Ishikawa (cell line): ENCODE measurements around the gene FRMD4B.

Experiments used
- CEBPB ChIP-seq: IDR thresholded peaks from 2 replicates; pipeline ENCODE4 v1.6.1; 2012
- CREB1 ChIP-seq: IDR thresholded peaks from 2 replicates; pipeline ENCODE4 v1.6.1; 2012; ENCODE audit warnings: low read depth
- EGR1 ChIP-seq: IDR thresholded peaks from 2 replicates; pipeline ENCODE4 v1.6.1; 2012
- EP300 ChIP-seq: IDR thresholded peaks from 2 replicates; pipeline ENCODE4 v1.6.1; 2012; ENCODE audit warnings: borderline replicate concordance
- FOXM1 ChIP-seq: IDR thresholded peaks from 2 replicates; pipeline ENCODE4 v1.6.1; 2012; ENCODE audit warnings: low read depth, borderline replicate concordance
- MAX ChIP-seq: IDR thresholded peaks from 2 replicates; pipeline ENCODE4 v1.6.1; 2012
- NFIC ChIP-seq: IDR thresholded peaks from 2 replicates; pipeline ENCODE4 v1.6.1; 2012
- RAD21 ChIP-seq: IDR thresholded peaks from 2 replicates; pipeline ENCODE4 v1.6.1; 2012; ENCODE audit warnings: low read depth
- REST ChIP-seq: IDR thresholded peaks from 2 replicates; pipeline ENCODE4 v1.6.1; 2012; ENCODE audit warnings: low read depth, mild to moderate bottlenecking
- TAF1 ChIP-seq: IDR thresholded peaks from 2 replicates; pipeline ENCODE4 v1.6.1; 2012; ENCODE audit warnings: low read depth, mild to moderate bottlenecking
- TCF12 ChIP-seq: IDR thresholded peaks from 2 replicates; pipeline ENCODE4 v1.6.1; 2012; ENCODE audit warnings: low read depth
- TEAD4 ChIP-seq: IDR thresholded peaks from 2 replicates; pipeline ENCODE4 v1.6.1; 2012
- USF1 ChIP-seq: IDR thresholded peaks from 2 replicates; pipeline ENCODE4 v1.6.1; 2012
- YY1 ChIP-seq: IDR thresholded peaks from 2 replicates; pipeline ENCODE4 v1.6.1; 2012; ENCODE audit warnings: low read depth
- ZBTB7A ChIP-seq: IDR thresholded peaks from 2 replicates; pipeline ENCODE4 v1.6.1; 2012; ENCODE audit warnings: low read depth

FRMD4B gene

GRCh38 chr3:69197922-69198530, 187.9 kb downstream of the FRMD4B start:
- TF ChIP-seq RAD21 (no peak), TEAD4 (no peak), NFIC (no peak), TAF1 (no peak), EP300 (no peak), FOXM1 (no peak), TCF12 (no peak), CREB1 (no peak), CEBPB (no peak), MAX (no peak), YY1 (no peak), REST (no peak), USF1 (no peak), ZBTB7A (no peak), EGR1 (no peak)

GRCh38 chr3:69197455-69197854, 188.4 kb downstream of the FRMD4B start:
- TF ChIP-seq TEAD4: no peak
- TF ChIP-seq RAD21: no peak
- no peak for TF ChIP-seq TAF1

GRCh38 chr3:69196876-69197275, 189.0 kb downstream of the FRMD4B start:
- TF ChIP-seq TCF12: no peak
- TF ChIP-seq ZBTB7A: no peak
- TF ChIP-seq USF1: no peak
- TF ChIP-seq TAF1: no peak
- TF ChIP-seq EGR1: no peak
- TF ChIP-seq YY1: no peak
- TF ChIP-seq TEAD4: no peak
- TF ChIP-seq RAD21: no peak

- TF ChIP-seq MAX (no peak), TAF1 (no peak), REST (no peak), USF1 (no peak), CREB1 (no peak), TCF12 (no peak), FOXM1 (no peak), ZBTB7A (no peak), CEBPB (no peak), EGR1 (no peak), YY1 (no peak), TEAD4 (no peak), RAD21 (no peak), NFIC (no peak), EP300 (no peak)
These were observed 191.3 kb downstream of the FRMD4B start for GRCh38 chr3:69194431-69195165.

GRCh38 chr3:69193749-69194148, 192.1 kb downstream of the FRMD4B start:
- TF ChIP-seq ZBTB7A: no peak
- no peak for TF ChIP-seq USF1
- no peak for TF ChIP-seq TCF12
- TF ChIP-seq MAX: no peak
- TF ChIP-seq CREB1: no peak
- no peak for TF ChIP-seq REST
- TF ChIP-seq RAD21: no peak
- no peak for TF ChIP-seq EP300
- no peak for TF ChIP-seq CEBPB
- TF ChIP-seq EGR1: no peak
- no peak for TF ChIP-seq TEAD4
- no peak for TF ChIP-seq NFIC
